ENCODE measurements around the gene EPB41L1. TPM values are rescaled to one million over a fixed set of nuclear protein-coding genes. Genes with fewer than 3 reads are reported as not detected.

The EPB41L1 gene
- total and polyA plus RNA-seq, 2 experiments from 2014 or later, result 17.0 to 19.2 TPM

DNA sequence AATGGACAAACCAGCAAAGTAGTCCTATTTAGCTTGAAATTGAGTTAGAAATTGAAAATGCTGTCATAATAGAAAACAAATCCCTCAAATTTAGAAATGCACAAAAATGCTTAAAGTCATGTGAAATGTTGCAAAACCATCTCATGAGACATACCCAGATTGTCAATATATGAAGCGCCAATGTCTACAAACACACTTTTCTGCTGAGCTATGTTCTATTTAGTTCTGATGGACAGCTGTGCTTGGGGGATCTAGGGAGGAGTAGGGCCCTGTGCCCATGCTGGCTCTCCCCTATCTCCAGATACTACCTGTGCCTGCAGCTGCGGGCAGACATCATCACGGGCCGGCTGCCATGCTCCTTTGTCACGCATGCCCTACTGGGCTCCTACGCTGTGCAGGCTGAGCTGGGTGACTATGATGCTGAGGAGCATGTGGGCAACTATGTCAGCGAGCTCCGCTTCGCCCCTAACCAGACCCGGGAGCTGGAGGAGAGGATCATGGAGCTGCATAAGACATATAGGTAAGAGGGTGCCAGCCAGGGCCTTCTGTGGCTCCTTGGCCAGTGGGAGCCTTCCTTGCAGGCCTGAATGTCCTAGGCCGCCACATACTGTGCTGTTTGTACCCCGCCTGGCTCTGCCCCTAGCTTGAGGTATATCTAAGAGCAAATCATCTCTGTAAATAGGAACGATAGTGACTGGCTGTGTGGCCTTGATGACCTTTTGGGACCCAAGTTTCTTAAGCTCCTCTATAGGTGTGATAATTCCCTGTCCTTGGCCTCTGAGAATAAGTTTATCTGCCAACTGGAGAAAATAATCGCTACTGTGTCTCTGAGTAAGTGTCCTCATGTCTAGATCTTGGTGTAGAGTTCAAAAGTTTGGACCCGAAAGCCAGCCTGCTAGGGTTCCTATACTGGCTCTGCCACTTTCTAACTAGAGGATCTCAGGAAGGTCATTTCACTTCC, 30.6 kb downstream of the EPB41L1 start:
- no peak overlapping the region for H3K4me3 ChIP-seq
- H3K4me2 ChIP-seq (ENCODE audit: unreplicated experiment), result no peak overlapping the region
- H3K27me3 ChIP-seq (replicated peaks; ENCODE audit: insufficient read depth), result no peaks in the 10 kb centered on the region
- peaks cover 9% of the 10 kb centered on the region for H3K4me1 ChIP-seq (ENCODE audit: insufficient read depth)
- no peaks in the 10 kb centered on the region for H4K20me1 ChIP-seq (ENCODE audit: insufficient read depth)
- no peaks in the 10 kb centered on the region for H3K36me3 ChIP-seq (ENCODE audit: low read depth)
- TF ChIP-seq EZH2 (IDR thresholded peaks at IDR 0.05; ENCODE audit: insufficient read depth, poor library complexity, severe bottlenecking), result no peak
- no peak for TF ChIP-seq EZH2phosphoT487 (IDR thresholded peaks at IDR 0.05; ENCODE audit: insufficient read depth, low read depth)
- H3K79me2 ChIP-seq (ENCODE audit: insufficient read depth), result no peaks in the 10 kb centered on the region
- H3K9ac ChIP-seq, result no peak overlapping the region
- H3F3A ChIP-seq (ENCODE audit: insufficient read depth), result no peaks in the 10 kb centered on the region
- no peaks in the 10 kb centered on the region for H3K9me3 ChIP-seq (ENCODE audit: low read depth)
- 96% methylated on average over 15 of the region's 15 CpGs for WGBS, 2 experiments (ENCODE audit: low coverage in 1 of 2, low lambda C conversion rate in 2 of 2, missing lambda C conversion rate in 2 of 2)
- no peak for DNase-seq
- H2AFZ ChIP-seq, result no peak overlapping the region
- H3K27ac ChIP-seq, result no peak overlapping the region
- H3K9me2 ChIP-seq (ENCODE audit: insufficient read depth), result no peaks in the 10 kb centered on the region
- in situ Hi-C loops (cut with MboI), result no loop called here

DNA sequence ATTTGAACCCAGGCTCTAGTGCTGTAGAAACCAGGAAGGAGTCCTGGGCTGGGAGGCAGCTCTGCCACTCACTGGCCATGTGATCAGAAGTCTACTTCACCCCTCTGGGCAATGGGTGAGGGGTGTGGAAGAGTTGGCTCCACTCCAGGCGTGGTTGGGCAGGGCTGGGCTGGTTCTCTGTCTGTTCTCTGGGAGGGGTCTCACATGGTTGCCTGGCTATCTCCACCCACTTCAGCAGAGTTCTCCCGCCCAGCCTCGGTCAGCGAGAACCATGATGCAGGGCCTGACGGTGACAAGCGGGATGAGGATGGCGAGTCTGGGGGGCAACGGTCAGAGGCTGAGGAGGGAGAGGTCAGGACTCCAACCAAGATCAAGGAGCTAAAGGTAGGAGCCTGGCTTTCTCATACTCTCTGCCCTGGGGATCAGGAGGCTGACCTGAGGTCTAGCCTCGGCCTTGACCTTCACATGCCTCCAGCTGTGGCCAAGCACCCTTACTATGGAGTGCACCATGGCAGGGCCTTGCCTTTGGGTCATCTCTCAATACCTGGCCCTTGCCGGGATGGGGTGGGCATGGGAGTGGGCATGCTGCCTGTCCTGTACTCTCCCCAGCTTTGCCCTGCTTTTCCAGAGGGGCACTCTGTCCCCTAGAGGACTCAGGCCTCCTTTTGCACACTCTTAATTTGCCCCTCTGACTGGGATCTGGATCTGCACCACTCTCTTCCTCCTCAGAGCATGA, 39.6 kb downstream of the EPB41L1 start:
- in situ Hi-C loops (cut with MboI), result no loop called here
- Histone ChIP-seq H3K79me2 (ENCODE audit: insufficient read depth) (no peaks in the 10 kb centered on the region), H3K4me2 (ENCODE audit: unreplicated experiment) (no peak overlapping the region), H3K27ac (no peak overlapping the region), H3K9me3 (ENCODE audit: low read depth) (no peaks in the 10 kb centered on the region), H4K20me1 (ENCODE audit: insufficient read depth) (no peaks in the 10 kb centered on the region), H3K9me2 (ENCODE audit: insufficient read depth) (no peaks in the 10 kb centered on the region), H3K4me3 (no peak overlapping the region), H3K27me3 (replicated peaks; ENCODE audit: insufficient read depth) (no peaks in the 10 kb centered on the region), H3F3A (ENCODE audit: insufficient read depth) (no peaks in the 10 kb centered on the region), H3K36me3 (ENCODE audit: low read depth) (no peaks in the 10 kb centered on the region), H2AFZ (no peak overlapping the region), H3K4me1 (ENCODE audit: insufficient read depth) (no peaks in the 10 kb centered on the region), H3K9ac (no peak overlapping the region)
- WGBS, 2 experiments (ENCODE audit: low coverage in 1 of 2, low lambda C conversion rate in 2 of 2, missing lambda C conversion rate in 2 of 2), result 83 to 85% methylated on average over 10 of the region's 10 CpGs
- DNase-seq, result no peak
- no peak for TF ChIP-seq EZH2 (IDR thresholded peaks at IDR 0.05; ENCODE audit: insufficient read depth, poor library complexity, severe bottlenecking)
- no peak for TF ChIP-seq EZH2phosphoT487 (IDR thresholded peaks at IDR 0.05; ENCODE audit: insufficient read depth, low read depth)

DNA sequence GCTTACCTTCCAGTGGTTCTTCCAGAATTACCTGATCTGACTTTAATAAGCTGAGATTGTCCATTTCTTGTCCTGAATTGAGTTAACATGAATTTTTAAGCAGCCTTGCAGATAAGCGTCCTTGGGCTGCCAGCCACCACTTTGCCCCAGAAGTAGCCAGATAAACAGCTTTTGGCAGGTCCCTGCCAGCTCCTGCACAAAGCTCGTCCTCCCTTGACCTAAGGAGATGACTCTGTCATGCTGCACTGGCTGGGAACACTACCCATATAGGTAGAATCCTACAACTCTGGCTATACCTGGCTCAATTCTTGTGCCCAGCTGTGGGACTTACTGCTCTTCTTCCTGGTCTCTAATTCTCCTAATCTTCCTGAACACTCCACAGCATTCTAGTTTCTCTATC, 42.1 kb downstream of the EPB41L1 start:
- in situ Hi-C loops (cut with MboI), result no loop called here
- Histone ChIP-seq H3K4me2 (ENCODE audit: unreplicated experiment) (no peak overlapping the region), H3K9me2 (ENCODE audit: insufficient read depth) (no peaks in the 10 kb centered on the region), H3K9me3 (ENCODE audit: low read depth) (no peaks in the 10 kb centered on the region), H3K4me3 (no peak overlapping the region), H3K27ac (no peak overlapping the region), H2AFZ (no peak overlapping the region), H3K79me2 (ENCODE audit: insufficient read depth) (no peaks in the 10 kb centered on the region), H3K4me1 (ENCODE audit: insufficient read depth) (no peaks in the 10 kb centered on the region), H3F3A (ENCODE audit: insufficient read depth) (no peaks in the 10 kb centered on the region), H4K20me1 (ENCODE audit: insufficient read depth) (no peaks in the 10 kb centered on the region), H3K27me3 (replicated peaks; ENCODE audit: insufficient read depth) (no peaks in the 10 kb centered on the region), H3K9ac (no peak overlapping the region), H3K36me3 (ENCODE audit: low read depth) (no peaks in the 10 kb centered on the region)
- DNase-seq, result no peak
- no peak for TF ChIP-seq EZH2 (IDR thresholded peaks at IDR 0.05; ENCODE audit: insufficient read depth, poor library complexity, severe bottlenecking)
- TF ChIP-seq EZH2phosphoT487 (IDR thresholded peaks at IDR 0.05; ENCODE audit: insufficient read depth, low read depth), result no peak
- 72 to 74% methylated on average over 2 of the region's 2 CpGs for WGBS, 2 experiments (ENCODE audit: low coverage in 1 of 2, low lambda C conversion rate in 2 of 2, missing lambda C conversion rate in 2 of 2)

- Histone ChIP-seq H4K20me1 (ENCODE audit: insufficient read depth) (no peaks in the 10 kb centered on the region), H3K9me2 (ENCODE audit: insufficient read depth) (no peaks in the 10 kb centered on the region), H3K79me2 (ENCODE audit: insufficient read depth) (no peaks in the 10 kb centered on the region), H3K4me2 (ENCODE audit: unreplicated experiment) (no peak overlapping the region), H2AFZ (no peak overlapping the region), H3K4me3 (no peak overlapping the region), H3K36me3 (ENCODE audit: low read depth) (no peaks in the 10 kb centered on the region), H3K27me3 (replicated peaks; ENCODE audit: insufficient read depth) (no peaks in the 10 kb centered on the region), H3K4me1 (ENCODE audit: insufficient read depth) (no peaks in the 10 kb centered on the region), H3K9me3 (ENCODE audit: low read depth) (no peaks in the 10 kb centered on the region), H3F3A (ENCODE audit: insufficient read depth) (no peaks in the 10 kb centered on the region), H3K27ac (no peak overlapping the region), H3K9ac (no peak overlapping the region)
- TF ChIP-seq EZH2phosphoT487 (IDR thresholded peaks at IDR 0.05; ENCODE audit: insufficient read depth, low read depth) (no peak), EZH2 (IDR thresholded peaks at IDR 0.05; ENCODE audit: insufficient read depth, poor library complexity, severe bottlenecking) (no peak)
- DNase-seq, result no peak
- in situ Hi-C loops (cut with MboI), result no loop called here
- WGBS, 2 experiments (ENCODE audit: low coverage in 1 of 2, low lambda C conversion rate in 2 of 2, missing lambda C conversion rate in 2 of 2), result 88 to 100% methylated on average over 2 of the region's 2 CpGs
Observed at GRCh38 chr20:36197271-36197670, 42.7 kb downstream of the EPB41L1 start.
